H1 (cell line): Measurements from ENCODE around the gene KLHDC8A. TPM values are rescaled to one million over a fixed set of nuclear protein-coding genes. Genes with fewer than 3 reads are reported as not detected.

Source experiments
- CBX5 ChIP-seq: fragments of 300-800, 300-1000 bp; sonication (generic); IDR thresholded peaks from 2 replicates; pipeline ENCODE4 v1.7.1; 2016; ENCODE audit warnings: antibody characterized with exemption, low read length, low read depth
- CREB1 ChIP-seq: IDR thresholded peaks from 2 replicates; pipeline ENCODE4 v1.6.1; 2012; ENCODE audit warnings: inconsistent platforms
- CTBP2 ChIP-seq: IDR thresholded peaks from 2 replicates; pipeline ENCODE4 v1.7.0; 2011; ENCODE audit warnings: borderline replicate concordance, mild to moderate bottlenecking, moderate library complexity, mixed read lengths, low read length; ENCODE audit not compliant: insufficient read depth, insufficient read length
- EP300 ChIP-seq, 2 experiments: IDR thresholded peaks; 1 replicate in 1 of 2; 2 replicates in 1 of 2; pipeline ENCODE4 v1.6.1; 2011 to 2012; ENCODE audit warnings: low read depth in 2 of 2, low read length in 2 of 2, mild to moderate bottlenecking in 2 of 2, borderline replicate concordance in 1 of 2, inconsistent platforms in 1 of 2, moderate library complexity in 1 of 2
- GABPA ChIP-seq: IDR thresholded peaks from 2 replicates; pipeline ENCODE4 v1.6.1; 2011; ENCODE audit warnings: mild to moderate bottlenecking, low read length, moderate library complexity, borderline replicate concordance; ENCODE audit not compliant: insufficient read depth
- GTF2F1 ChIP-seq: IDR thresholded peaks from 2 replicates; pipeline ENCODE4 v1.6.1; 2012; ENCODE audit warnings: low read depth, low read length, improper control_type of control experiment, borderline replicate concordance
- KDM5A ChIP-seq: fragments of 200-600 bp; IDR thresholded peaks from 2 replicates; pipeline ENCODE4 v1.7.1; 2012; ENCODE audit warnings: mild to moderate bottlenecking, low read length, inconsistent platforms, mixed read lengths
- POU5F1 ChIP-seq: IDR thresholded peaks from 2 replicates; pipeline ENCODE4 v1.6.1; 2011; ENCODE audit warnings: low read depth, mild to moderate bottlenecking, low read length, moderate library complexity
- RBBP5 ChIP-seq: IDR thresholded peaks from 2 replicates; pipeline ENCODE4 v1.7.1; 2012; ENCODE audit warnings: low read depth, mild to moderate bottlenecking, inconsistent platforms, low read length, moderate library complexity, borderline replicate concordance
- RXRA ChIP-seq: IDR thresholded peaks from 2 replicates; pipeline ENCODE4 v1.6.1; 2011; ENCODE audit warnings: low read depth, mild to moderate bottlenecking, low read length, moderate library complexity; ENCODE audit not compliant: insufficient read depth
- SIN3A ChIP-seq, 2 experiments: IDR thresholded peaks in 1 of 2; conservative IDR thresholded peaks in 1 of 2; 2 replicates each; pipeline ENCODE4 v1.6.1; 2011 to 2012; ENCODE audit warnings: low read length in 2 of 2, improper control_type of control experiment in 1 of 2, low read depth in 1 of 2, mild to moderate bottlenecking in 1 of 2
- SIRT6 ChIP-seq: IDR thresholded peaks from one replicate; pipeline ENCODE4 v1.7.1; 2012; ENCODE audit warnings: low read length, inconsistent platforms
- SIX5 ChIP-seq: IDR thresholded peaks from 2 replicates; pipeline ENCODE4 v1.6.1; 2011; ENCODE audit warnings: mild to moderate bottlenecking, low read depth, low read length
- SP1 ChIP-seq: IDR thresholded peaks from 2 replicates; pipeline ENCODE4 v1.6.1; 2011; ENCODE audit warnings: low read depth, low read length
- SP2 ChIP-seq: IDR thresholded peaks from 2 replicates; pipeline ENCODE4 v1.6.1; 2012; ENCODE audit warnings: mild to moderate bottlenecking, low read length, inconsistent platforms
- SP4 ChIP-seq: IDR thresholded peaks from 2 replicates; pipeline ENCODE4 v1.6.1; 2012; ENCODE audit warnings: low read length, inconsistent platforms
- TAF7 ChIP-seq: optimal IDR thresholded peaks from 2 replicates; pipeline ENCODE3; 2011; ENCODE audit warnings: low read depth, mild to moderate bottlenecking, inconsistent platforms, low read length, moderate library complexity, borderline replicate concordance
- TCF12 ChIP-seq: IDR thresholded peaks from 2 replicates; pipeline ENCODE4 v1.6.1; 2011; ENCODE audit warnings: low read depth, mild to moderate bottlenecking, low read length
- ZNF274 ChIP-seq: IDR thresholded peaks from 2 replicates; pipeline ENCODE4 v1.7.0; 2012; ENCODE audit warnings: low read length, borderline replicate concordance; ENCODE audit errors: extremely low read depth
- polyA plus RNA-seq, 7 experiments: library from polyadenylated mRNA; depleted of rRNA in 3 of 7; stranded (reverse) in 5 of 7; unstranded in 2 of 7; fragments of >200 nt in 5 of 7; fragments of 200-250 nt in 2 of 7; gene quantifications; 1 replicate in 5 of 7; 2 replicates in 1 of 7; 4 replicates in 1 of 7; pipeline versions ENCODE4 v1.2.1 to v1.2.3, GENCODE V29; 2011 to 2013; ENCODE audit warnings: missing spikeins in 2 of 7, mixed read lengths in 2 of 7
- total RNA-seq: library from RNA; stranded (reverse); fragmentation: NEBNext Ultra II Directional; extraction: Animal tissue kit (Norgen Biotek cat#: 25700); gene quantifications from 2 replicates; pipeline ENCODE4 v1.2.1, GENCODE V29; 2021
- TF ChIP-seq, protein P1 (sequence below): IDR thresholded peaks from 2 replicates; pipeline ENCODE4 v1.6.1; 2011; ENCODE audit warnings: low read length, improper control_type of control experiment
- TF ChIP-seq, protein P2 (sequence below): IDR thresholded peaks from 2 replicates; pipeline ENCODE4 v1.6.1; 2012; ENCODE audit warnings: inconsistent platforms
- TF ChIP-seq, protein P3 (sequence below): IDR thresholded peaks from 2 replicates; pipeline ENCODE4 v1.6.1; 2012; ENCODE audit warnings: low read length, inconsistent platforms

KLHDC8A gene
- total and polyA plus RNA-seq, 2 of the 8 experiments (the other 6 are each of a cell fraction or from before 2014, with no cell fraction given), result 1.9 to 3.4 TPM

DNA sequence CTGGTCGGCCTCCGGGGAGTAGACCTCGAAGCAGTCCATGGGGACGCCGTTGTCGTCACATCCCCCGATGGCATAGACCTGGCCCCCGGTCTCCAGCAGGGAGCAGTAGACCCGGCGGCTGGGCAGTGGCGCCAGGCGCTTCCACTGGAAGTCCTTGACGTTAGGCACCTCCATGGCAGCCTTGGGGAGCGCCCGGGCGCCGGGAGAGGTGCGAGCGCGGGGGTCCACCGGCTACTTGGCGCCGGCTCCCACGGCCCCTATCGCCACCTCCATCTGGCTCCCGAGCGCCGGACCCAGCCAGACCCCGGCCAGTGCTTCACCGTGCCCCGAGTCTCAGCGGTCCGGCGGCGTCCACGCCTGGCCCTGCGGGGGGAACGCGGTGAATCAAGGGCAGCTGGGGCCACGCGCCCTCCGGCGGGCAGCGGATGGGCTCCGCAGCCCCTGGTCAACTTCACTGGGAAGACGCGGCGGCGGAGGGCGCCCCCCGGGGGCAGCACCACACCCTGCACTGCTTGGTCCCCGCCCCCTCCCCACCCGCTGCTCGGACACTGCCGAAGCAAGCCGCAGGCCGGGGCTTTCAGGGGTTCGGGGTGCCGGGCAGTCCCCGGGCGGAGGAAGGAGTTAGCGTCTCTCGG, 13.2 kb downstream of the KLHDC8A start (continued):
- TF ChIP-seq, protein P1, sequence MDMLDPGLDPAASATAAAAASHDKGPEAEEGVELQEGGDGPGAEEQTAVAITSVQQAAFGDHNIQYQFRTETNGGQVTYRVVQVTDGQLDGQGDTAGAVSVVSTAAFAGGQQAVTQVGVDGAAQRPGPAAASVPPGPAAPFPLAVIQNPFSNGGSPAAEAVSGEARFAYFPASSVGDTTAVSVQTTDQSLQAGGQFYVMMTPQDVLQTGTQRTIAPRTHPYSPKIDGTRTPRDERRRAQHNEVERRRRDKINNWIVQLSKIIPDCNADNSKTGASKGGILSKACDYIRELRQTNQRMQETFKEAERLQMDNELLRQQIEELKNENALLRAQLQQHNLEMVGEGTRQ, result no peak
- no peak for TF ChIP-seq RXRA
- no peak for TF ChIP-seq POU5F1
- peak; percentile 75 for TF ChIP-seq CREB1
- TF ChIP-seq TCF12, result no peak
- TF ChIP-seq TAF7, result no peak
- TF ChIP-seq GTF2F1, result no peak
- TF ChIP-seq ZNF274, result no peak
- TF ChIP-seq, protein P2, sequence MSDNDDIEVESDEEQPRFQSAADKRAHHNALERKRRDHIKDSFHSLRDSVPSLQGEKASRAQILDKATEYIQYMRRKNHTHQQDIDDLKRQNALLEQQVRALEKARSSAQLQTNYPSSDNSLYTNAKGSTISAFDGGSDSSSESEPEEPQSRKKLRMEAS, result peak; percentile 7; the same call in 1 of the 2 replicates
- no peak for TF ChIP-seq KDM5A
- TF ChIP-seq SP2, result no peak
- no peak for TF ChIP-seq RBBP5
- TF ChIP-seq SIN3A (conservative IDR thresholded peaks at IDR 0.05 in 1 of 2, IDR thresholded peaks at IDR 0.05 in 1 of 2; ENCODE audit: low read depth in 1 of 2, low read length in 2 of 2), result no peak; a peak in 1 of 4 replicates
- TF ChIP-seq, protein P3, sequence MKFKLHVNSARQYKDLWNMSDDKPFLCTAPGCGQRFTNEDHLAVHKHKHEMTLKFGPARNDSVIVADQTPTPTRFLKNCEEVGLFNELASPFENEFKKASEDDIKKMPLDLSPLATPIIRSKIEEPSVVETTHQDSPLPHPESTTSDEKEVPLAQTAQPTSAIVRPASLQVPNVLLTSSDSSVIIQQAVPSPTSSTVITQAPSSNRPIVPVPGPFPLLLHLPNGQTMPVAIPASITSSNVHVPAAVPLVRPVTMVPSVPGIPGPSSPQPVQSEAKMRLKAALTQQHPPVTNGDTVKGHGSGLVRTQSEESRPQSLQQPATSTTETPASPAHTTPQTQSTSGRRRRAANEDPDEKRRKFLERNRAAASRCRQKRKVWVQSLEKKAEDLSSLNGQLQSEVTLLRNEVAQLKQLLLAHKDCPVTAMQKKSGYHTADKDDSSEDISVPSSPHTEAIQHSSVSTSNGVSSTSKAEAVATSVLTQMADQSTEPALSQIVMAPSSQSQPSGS, result no peak
- no peak for TF ChIP-seq SIX5
- no peak for TF ChIP-seq SP1
- TF ChIP-seq CBX5, result no peak
- no peak for TF ChIP-seq GABPA
- TF ChIP-seq SP4, result no peak
- peak; percentile 49 for TF ChIP-seq CTBP2
- no peak for TF ChIP-seq SIRT6
- TF ChIP-seq EP300 (IDR thresholded peaks at IDR 0.05; ENCODE audit: borderline replicate concordance in 1 of 2, low read depth in 2 of 2, low read length in 2 of 2), result no peak
